GM23338 (cell line): ENCODE results near the gene SOX12. TPM values are rescaled to one million over a fixed set of nuclear protein-coding genes. Genes with fewer than 3 reads are reported as not detected.
A peak's percentile ranks its signal among the peaks of the same experiment; 100 is the strongest.
"Not testable (repeated sequence)": the region's sequence is repeated elsewhere in the genome, so short reads cannot be mapped to it uniquely, and the experiment has no call there.

Experiments used
- ATAC-seq: fragments of 200-7000 bp; cut with Tn5 transposase; 3 replicates; pipeline ENCODE4 v1.9.1; 2020
- DNase-seq: peaks from one replicate; pipeline ENCODE4 v3.0.0-alpha.2; 2015; ENCODE audit warnings: low spot score
- H2AFZ ChIP-seq: fragments of 200-600 bp; sonication (generic); 2 replicates; pipeline ENCODE4 v1.8.0; 2016; ENCODE audit warnings: antibody characterized with exemption, mild to moderate bottlenecking, moderate library complexity
- H3F3A ChIP-seq: fragments of 200-600 bp; sonication (generic); replicated peaks from 2 replicates; pipeline ENCODE4 v1.8.0; 2017; ENCODE audit warnings: antibody characterized with exemption, mixed run types, low read depth
- H3K27ac ChIP-seq: fragments of 200-600 bp; sonication (generic); 2 replicates; pipeline ENCODE4 v1.6.1; 2016; ENCODE audit warnings: low read depth
- H3K27me3 ChIP-seq: fragments of 200-600 bp; sonication (generic); 2 replicates; pipeline ENCODE4 v1.8.0; 2016; ENCODE audit warnings: mild to moderate bottlenecking, mixed run types, moderate library complexity; ENCODE audit not compliant: insufficient read depth
- H3K36me3 ChIP-seq: fragments of 200-600 bp; sonication (generic); 2 replicates; pipeline ENCODE4 v1.8.0; 2016; ENCODE audit warnings: mild to moderate bottlenecking; ENCODE audit not compliant: insufficient read depth
- H3K4me1 ChIP-seq: fragments of 200-600 bp; sonication (generic); 2 replicates; pipeline ENCODE4 v1.8.0; 2016; ENCODE audit warnings: mild to moderate bottlenecking, moderate library complexity; ENCODE audit not compliant: insufficient read depth
- H3K4me2 ChIP-seq: fragments of 200-600 bp; sonication (generic); 2 replicates; pipeline ENCODE4 v1.7.1; 2017; ENCODE audit warnings: mixed run types
- H3K4me3 ChIP-seq: fragments of 200-600 bp; sonication (generic); 2 replicates; pipeline ENCODE4 v1.6.1; 2016; ENCODE audit warnings: mixed run types
- H3K79me2 ChIP-seq: fragments of 200-600 bp; sonication (generic); replicated peaks from 2 replicates; pipeline ENCODE4 v1.8.0; 2017; ENCODE audit warnings: mild to moderate bottlenecking; ENCODE audit not compliant: insufficient read depth
- H3K9me2 ChIP-seq: fragments of 200-600 bp; sonication (generic); 2 replicates; pipeline ENCODE4 v1.8.0; 2017; ENCODE audit not compliant: insufficient read depth
- H4K20me1 ChIP-seq: fragments of 200-600 bp; sonication (generic); replicated peaks from 2 replicates; pipeline ENCODE4 v1.8.0; 2017; ENCODE audit warnings: mild to moderate bottlenecking; ENCODE audit not compliant: insufficient read depth
- H3K27ac Mint-ChIP-seq: 2 replicates; pipeline ENCODE4 v1.8.0; 2020; ENCODE audit warnings: inconsistent platforms, mild to moderate bottlenecking, moderate library complexity, mixed read lengths
- H3K27me3 Mint-ChIP-seq: 3 replicates; pipeline ENCODE4 v1.8.0; 2022; ENCODE audit warnings: low read depth, mild to moderate bottlenecking, moderate library complexity, mixed read lengths, inconsistent platforms; ENCODE audit not compliant: insufficient read depth, poor library complexity
- H3K36me3 Mint-ChIP-seq: 3 replicates; pipeline ENCODE4 v1.8.0; 2021; ENCODE audit warnings: low read depth, mild to moderate bottlenecking, inconsistent platforms, moderate library complexity, mixed read lengths
- H3K4me1 Mint-ChIP-seq: 3 replicates; pipeline ENCODE4 v1.8.0; 2020; ENCODE audit warnings: mild to moderate bottlenecking, inconsistent platforms, mixed read lengths
- H3K4me3 Mint-ChIP-seq: 3 replicates; pipeline ENCODE4 v1.8.0; 2021; ENCODE audit warnings: moderate library complexity, mild to moderate bottlenecking, inconsistent platforms, mixed read lengths
- H3K9me3 Mint-ChIP-seq: 3 replicates; pipeline ENCODE4 v1.8.0; 2020; ENCODE audit warnings: moderate library complexity, mild to moderate bottlenecking, inconsistent platforms, mixed read lengths
- CREB1 ChIP-seq: fragments of 250-450 bp; sonication (Bioruptor Pico); IDR thresholded peaks from 2 replicates; pipeline ENCODE4 v1.5.0; 2020; ENCODE audit warnings: low read depth, mild to moderate bottlenecking, moderate library complexity
- NANOG ChIP-seq: IDR thresholded peaks from 2 replicates; pipeline ENCODE4 v1.6.1; 2016; ENCODE audit warnings: antibody characterized with exemption, borderline replicate concordance
- POLR2AphosphoS5 ChIP-seq: IDR thresholded peaks from 2 replicates; pipeline ENCODE4 v1.6.1; 2016; ENCODE audit warnings: antibody characterized with exemption, low read depth
- REST ChIP-seq: IDR thresholded peaks from one replicate; pipeline ENCODE4 v1.6.1; 2018; ENCODE audit warnings: antibody characterized with exemption; ENCODE audit not compliant: unreplicated experiment
- STAT1 ChIP-seq: IDR thresholded peaks from one replicate; pipeline ENCODE4 v1.6.1; 2016; ENCODE audit warnings: antibody characterized with exemption; ENCODE audit not compliant: unreplicated experiment
- ZNF114 ChIP-seq: fragments of 250-450 bp; sonication (Bioruptor Pico); IDR thresholded peaks from 2 replicates; pipeline ENCODE4 v1.5.0; 2020; ENCODE audit warnings: mild to moderate bottlenecking, moderate library complexity
- polyA plus RNA-seq: library from polyadenylated mRNA; unstranded; fragments of >200 nt; fragmentation: Nextera tagmentation; extraction: Ambion mirVana; gene quantifications from 2 replicates; pipeline ENCODE4 v1.2.1, GENCODE V29; 2016
- total RNA-seq: library from RNA; depleted of rRNA; stranded (reverse); fragments of >200 nt; shearing (Covaris generic); gene quantifications from 2 replicates; pipeline ENCODE4 v1.2.3, GENCODE V29; 2014

Gene SOX12
- total and polyA plus RNA-seq, 2 experiments from 2014 or later: 14.1 to 32.0 TPM

DNA sequence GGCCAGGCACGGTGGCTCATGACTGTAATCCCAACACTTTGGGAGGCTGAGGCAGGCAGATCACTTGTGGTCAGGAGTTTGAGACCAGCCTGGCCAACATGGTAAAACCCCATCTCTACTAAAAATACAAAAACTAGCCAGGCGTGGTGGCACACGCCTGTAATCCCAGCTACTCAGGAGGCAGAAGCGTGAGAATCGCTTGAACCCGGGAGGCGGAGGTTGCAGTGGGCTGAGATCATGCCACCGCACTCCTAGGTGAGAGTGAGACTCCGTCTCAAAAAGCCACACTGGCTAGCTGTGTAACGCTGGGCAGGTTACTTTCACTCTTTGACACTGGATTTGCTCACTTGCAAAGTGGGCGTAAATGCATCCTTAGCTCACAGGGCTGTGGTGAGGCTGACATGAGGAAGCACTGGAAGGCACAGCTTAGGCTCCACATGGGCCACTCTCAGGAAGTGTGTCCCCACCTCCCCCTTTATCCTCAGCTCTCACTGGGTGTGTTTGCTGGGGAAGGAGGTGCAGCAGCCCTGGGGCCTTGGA is 47.3 kb downstream of the SOX12 start:
- H3K4me3 ChIP-seq, H3K9me2 ChIP-seq, H3K79me2 ChIP-seq, DNase-seq, H4K20me1 ChIP-seq, H3K4me3 Mint-ChIP-seq, H3K4me2 ChIP-seq, H3K27me3 ChIP-seq, H3F3A ChIP-seq, H3K9me3 Mint-ChIP-seq, H3K36me3 ChIP-seq, H3K27ac Mint-ChIP-seq, H3K4me1 ChIP-seq, H3K27me3 Mint-ChIP-seq, ATAC-seq, H3K27ac ChIP-seq, H3K36me3 Mint-ChIP-seq: not testable (repeated sequence)
- H2AFZ ChIP-seq: peak overlapping the region; percentile 96
- peaks cover 20% of the 10 kb centered on the region for H3K4me1 Mint-ChIP-seq

- TF ChIP-seq STAT1 (no peak), CREB1 (CRISPR knock-in tag) (peak; percentile 40; the same call in 1 of the 2 replicates)
- no peaks in the 10 kb centered on the region for H3K79me2 ChIP-seq
- H3K36me3 ChIP-seq: no peaks in the 10 kb centered on the region
- H3K4me3 Mint-ChIP-seq: no peak overlapping the region
- H3F3A ChIP-seq: no peaks in the 10 kb centered on the region
- no peaks in the 10 kb centered on the region; the same call in 1 of the 2 replicates for H3K4me1 ChIP-seq
- peak; percentile 46 for DNase-seq
- H3K9me2 ChIP-seq: no peaks in the 10 kb centered on the region
- peaks cover 10% of the 10 kb centered on the region for H3K27me3 Mint-ChIP-seq
- peak overlapping the region; percentile 59; the same call in 1 of the 2 replicates for H2AFZ ChIP-seq
- H3K36me3 Mint-ChIP-seq: no peaks in the 10 kb centered on the region
- H3K27ac ChIP-seq: no peak overlapping the region
- ATAC-seq: peak; percentile 43
- H3K9me3 Mint-ChIP-seq: no peaks in the 10 kb centered on the region; the same call in 2 of the 3 replicates
- H3K4me2 ChIP-seq: no peak overlapping the region
- H3K27ac Mint-ChIP-seq: no peak overlapping the region
- H3K27me3 ChIP-seq: no peaks in the 10 kb centered on the region
- no peaks in the 10 kb centered on the region for H4K20me1 ChIP-seq
- H3K4me1 Mint-ChIP-seq: peaks cover 20% of the 10 kb centered on the region
- H3K4me3 ChIP-seq: no peak overlapping the region
These were observed 48.0 kb downstream of the SOX12 start for GRCh38 chr20:373171-373890.

GRCh38 chr20:375265-375889 is 50.0 kb downstream of the SOX12 start:
- Histone ChIP-seq H3K4me3 (no peak overlapping the region), H3K4me1 (no peaks in the 10 kb centered on the region; the same call in 1 of the 2 replicates), H3K4me2 (no peak overlapping the region), H3K27me3 (no peaks in the 10 kb centered on the region), H3K79me2 (no peaks in the 10 kb centered on the region), H3K36me3 (no peaks in the 10 kb centered on the region), H2AFZ (no peak overlapping the region), H3F3A (peaks cover 8% of the 10 kb centered on the region; the same call in 1 of the 2 replicates), H4K20me1 (no peaks in the 10 kb centered on the region), H3K27ac (no peak overlapping the region), H3K9me2 (no peaks in the 10 kb centered on the region)
- Mint-ChIP-seq H3K9me3 (no peaks in the 10 kb centered on the region; the same call in 2 of the 3 replicates), H3K27me3 (peaks cover 8% of the 10 kb centered on the region), H3K27ac (no peak overlapping the region), H3K36me3 (no peaks in the 10 kb centered on the region), H3K4me1 (peaks cover 18% of the 10 kb centered on the region), H3K4me3 (no peak overlapping the region)
- ATAC-seq: no peak
- DNase-seq: no peak
- TF ChIP-seq ZNF114 (CRISPR knock-in tag) (no peak), NANOG (no peak), REST (no peak), POLR2AphosphoS5 (no peak)
